ENCODE results near the gene TSHZ1. TPM values are rescaled to one million over a fixed set of nuclear protein-coding genes. Genes with fewer than 3 reads are reported as not detected.
A peak's percentile ranks its signal among the peaks of the same experiment; 100 is the strongest.

TSHZ1 gene
- total RNA-seq, 1 experiment from 2014 or later, result 4.4 TPM

DNA sequence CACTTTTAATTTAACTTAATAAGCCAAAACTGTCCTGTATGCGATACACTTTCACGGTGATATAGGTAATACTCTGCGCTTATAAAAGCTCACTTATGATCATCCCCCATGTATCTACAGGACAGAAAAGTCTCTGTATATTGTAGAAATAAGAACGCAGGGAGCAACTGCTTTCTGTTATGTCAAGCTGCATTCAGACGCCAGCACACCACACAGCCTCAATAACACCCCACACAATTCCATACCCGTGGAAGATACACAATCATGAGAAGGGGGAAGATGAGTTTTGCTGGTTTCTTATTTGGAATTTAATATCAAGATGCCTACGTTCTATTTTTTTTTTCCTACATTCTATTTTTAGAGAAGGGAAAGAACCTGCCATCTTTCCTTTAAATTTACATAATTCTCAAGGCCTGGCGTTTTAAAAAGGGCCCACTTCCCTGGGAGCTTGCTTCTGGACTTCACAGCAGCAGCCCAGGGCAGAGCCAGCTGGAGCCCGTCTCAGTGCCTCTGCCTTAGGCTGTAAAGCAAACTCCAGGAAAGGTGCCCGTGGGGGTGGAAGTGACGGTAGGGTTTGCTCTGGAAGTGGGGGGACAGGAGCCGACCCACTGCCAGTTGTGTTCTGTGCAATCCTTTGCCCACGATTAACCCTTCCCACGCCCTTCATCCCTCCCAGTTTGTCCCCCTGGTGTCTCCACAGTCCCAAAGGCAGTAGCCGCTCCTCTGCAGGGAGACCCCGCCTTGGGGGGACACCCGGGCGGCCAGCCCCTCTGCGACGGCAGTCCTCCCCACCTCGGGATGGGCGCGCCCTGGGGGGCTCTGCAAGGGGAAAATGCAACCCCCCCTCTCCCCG is 7.0 kb upstream of the TSHZ1 start:
- Histone ChIP-seq H3K9me3 (no peaks in the 10 kb centered on the region), H3K36me3 (peaks cover 23% of the 10 kb centered on the region), H3K4me3 (peak overlapping the region; percentile 73), H3K27me3 (no peaks in the 10 kb centered on the region)
- DNase-seq, result peak; percentile 61

DNA sequence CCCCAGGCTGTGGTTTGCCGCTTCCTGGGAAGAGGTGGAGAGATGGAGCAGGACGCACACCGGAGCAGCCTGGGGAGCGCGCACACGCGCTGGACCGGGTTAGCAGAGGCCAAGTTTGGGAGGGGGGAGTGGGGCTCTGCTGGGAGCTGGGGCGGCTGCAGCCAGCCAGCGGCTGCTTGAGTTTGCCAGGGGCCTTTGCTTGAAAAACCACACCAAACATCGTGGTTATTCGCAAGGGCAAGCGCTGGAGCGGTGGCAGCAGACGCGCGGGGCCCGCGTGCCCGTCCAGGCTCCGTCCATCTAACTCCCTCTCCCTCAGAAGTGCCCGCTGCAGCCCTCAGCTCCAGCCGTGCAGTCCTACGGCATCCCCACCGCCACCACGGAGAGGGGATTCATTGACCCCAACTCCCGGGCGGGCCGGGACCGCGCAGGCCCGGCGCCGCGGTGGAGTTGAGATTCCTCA is 6.3 kb upstream of the TSHZ1 start:
- Histone ChIP-seq H3K36me3 (peaks cover 23% of the 10 kb centered on the region), H3K9me3 (no peaks in the 10 kb centered on the region), H3K4me3 (peak overlapping the region; percentile 73), H3K27me3 (no peaks in the 10 kb centered on the region)
- DNase-seq, result peak; percentile 53

DNA sequence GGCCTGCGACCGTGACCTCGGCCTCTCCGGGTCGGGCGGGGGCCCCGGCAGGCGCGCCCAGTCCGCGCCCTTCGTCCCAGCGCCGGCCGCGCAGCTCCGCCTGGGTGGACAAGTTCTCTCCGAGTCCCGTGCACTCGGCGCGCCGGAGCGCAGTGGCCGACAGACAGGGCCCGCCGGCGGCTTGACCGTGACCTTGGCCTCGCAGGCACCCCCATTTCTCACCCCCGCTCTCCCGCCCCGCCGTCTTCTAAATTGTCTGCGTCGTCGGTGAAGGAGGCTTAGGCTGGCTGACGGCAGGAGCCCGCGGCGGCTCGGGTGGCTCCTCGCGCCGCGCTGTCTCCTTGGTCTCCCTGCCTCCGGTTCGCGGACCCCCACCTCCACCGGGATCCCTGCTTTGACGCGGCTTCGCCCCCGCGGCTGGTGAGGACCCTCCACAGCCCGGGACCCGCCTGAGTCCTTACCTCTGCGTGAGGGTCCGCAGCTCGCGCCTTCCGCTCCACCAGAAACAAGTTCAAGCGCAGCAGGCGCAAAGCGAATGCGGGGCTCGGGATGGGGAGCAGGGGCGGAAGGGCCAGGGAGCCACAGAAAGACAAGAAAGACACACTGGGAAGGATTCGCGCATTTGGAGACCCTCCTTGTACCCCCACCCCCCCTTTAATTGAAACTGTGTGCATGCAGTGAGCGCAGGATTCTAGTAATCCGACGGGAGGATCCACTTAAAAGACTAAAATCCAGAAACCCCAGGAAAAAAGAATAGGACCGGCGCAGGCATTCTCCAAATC is 5.7 kb upstream of the TSHZ1 start:
- no peak for DNase-seq
- no peaks in the 10 kb centered on the region for H3K9me3 ChIP-seq
- H3K4me3 ChIP-seq, result peak overlapping the region; percentile 73
- peaks cover 19% of the 10 kb centered on the region for H3K36me3 ChIP-seq
- no peaks in the 10 kb centered on the region for H3K27me3 ChIP-seq

DNA sequence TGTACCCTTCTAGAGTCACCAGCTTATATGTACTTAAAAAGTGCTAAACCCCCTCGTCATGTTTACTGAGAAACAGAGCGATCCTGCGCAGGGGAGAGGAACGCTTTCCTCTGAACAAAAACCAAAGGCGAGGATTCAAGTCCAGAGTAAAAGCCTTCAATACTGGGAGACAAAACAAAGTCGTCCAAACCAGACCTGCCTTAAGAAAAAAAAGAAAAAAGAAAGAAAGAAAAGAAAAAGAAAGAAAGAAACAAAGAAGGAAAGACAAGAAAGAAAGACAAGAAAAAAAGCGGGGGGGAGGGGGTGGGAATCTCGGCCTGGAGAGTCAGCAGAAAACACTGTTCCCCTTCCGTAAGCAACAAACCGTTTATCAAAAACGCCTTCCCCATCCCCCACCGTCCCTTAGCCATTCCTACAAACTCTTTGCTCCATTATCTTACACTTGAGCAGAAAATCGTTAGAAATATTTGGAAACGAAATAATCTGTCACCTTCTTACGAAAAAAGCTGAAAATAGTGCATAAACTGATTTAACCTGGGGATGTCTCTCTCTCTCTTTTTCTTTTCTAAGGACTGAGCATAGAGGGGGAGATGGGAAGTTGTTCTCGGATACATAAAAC is 5.0 kb upstream of the TSHZ1 start:
- Histone ChIP-seq H3K36me3 (peaks cover 12% of the 10 kb centered on the region), H3K4me3 (peak overlapping the region; percentile 73), H3K9me3 (no peaks in the 10 kb centered on the region), H3K27me3 (no peaks in the 10 kb centered on the region)
- DNase-seq, result no peak

DNA sequence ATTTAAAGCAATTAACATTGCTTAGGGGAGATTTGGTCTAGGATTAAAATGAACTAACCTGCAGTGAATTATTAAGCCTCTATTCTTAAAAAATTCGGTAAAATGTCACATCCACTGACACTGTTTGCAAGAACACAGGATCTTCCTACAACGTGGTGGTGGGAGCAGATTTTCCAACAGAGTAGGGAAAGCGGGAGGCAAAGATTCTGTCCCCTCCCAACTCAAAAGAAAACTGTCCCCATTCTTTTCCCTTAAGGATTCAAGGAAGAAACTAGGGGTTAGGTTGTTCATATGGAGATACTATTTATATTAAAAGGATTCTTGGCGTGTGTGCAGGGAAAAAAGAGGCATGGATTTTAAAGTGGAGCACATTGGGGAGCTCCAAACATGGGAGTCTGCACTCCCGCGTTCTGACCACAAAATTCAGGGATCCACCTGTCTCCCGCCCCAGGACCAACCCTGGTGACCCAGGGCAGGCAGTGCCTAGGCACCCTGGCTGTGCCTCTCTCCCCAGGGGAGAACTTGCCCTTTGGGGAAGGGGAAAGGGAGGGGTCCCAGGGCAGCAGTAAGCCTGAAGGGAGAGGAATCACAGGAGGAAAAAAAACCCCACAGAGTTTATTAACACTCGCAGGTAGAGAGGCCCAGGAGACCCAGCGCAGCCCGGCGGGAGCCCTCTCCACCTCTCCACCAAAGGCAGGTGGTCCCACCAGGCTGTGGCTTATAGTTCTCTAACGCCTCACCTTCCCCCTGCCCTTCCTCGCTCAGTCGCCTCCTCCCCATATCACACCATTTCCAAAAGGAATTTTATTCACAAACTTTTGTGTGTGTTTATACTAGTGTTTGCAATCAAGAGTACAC is 3.9 kb upstream of the TSHZ1 start:
- DNase-seq, result no peak
- H3K36me3 ChIP-seq, result peaks cover 6% of the 10 kb centered on the region
- no peaks in the 10 kb centered on the region for H3K27me3 ChIP-seq
- no peaks in the 10 kb centered on the region for H3K9me3 ChIP-seq
- H3K4me3 ChIP-seq, result peak overlapping the region; percentile 73

DNA sequence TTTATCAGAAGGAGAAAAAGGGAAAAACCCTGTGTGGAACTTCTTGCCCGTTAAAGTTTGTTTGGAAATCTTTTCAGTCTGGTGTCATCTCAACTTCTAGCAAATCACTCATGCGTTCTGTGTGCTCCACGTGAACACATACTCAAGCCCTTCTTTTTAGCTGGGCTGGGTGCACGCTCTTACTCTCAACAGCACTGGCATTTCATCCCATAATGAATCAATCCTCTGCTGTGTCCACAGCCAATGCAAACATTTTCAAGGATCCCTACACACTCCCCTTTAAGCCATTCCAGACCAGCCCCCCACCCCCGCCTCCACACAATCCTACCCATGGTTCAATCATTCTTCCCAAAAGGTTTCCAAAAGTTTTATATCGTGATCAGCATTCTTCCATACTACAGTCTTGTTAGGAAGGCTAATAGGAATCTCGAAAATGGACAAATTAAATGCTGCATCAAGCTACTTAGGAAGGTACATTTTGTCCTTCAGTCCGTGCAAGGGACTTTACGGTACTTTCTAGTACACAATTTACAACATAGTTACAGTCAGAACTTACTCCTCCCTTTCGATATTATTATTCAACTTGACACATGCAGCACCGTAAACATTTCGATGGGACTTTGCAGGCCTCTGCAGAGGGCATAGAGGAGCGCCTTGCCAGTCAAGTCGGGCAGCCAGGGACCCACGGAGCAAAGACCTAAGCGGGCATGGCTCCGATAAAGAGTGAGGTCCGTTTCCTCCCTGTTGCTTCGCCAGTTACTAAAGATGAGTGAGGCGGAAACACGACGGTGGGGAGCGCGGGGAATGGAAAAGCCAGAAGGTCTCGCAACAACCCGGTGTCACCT is 3.1 kb upstream of the TSHZ1 start:
- H3K9me3 ChIP-seq, result no peaks in the 10 kb centered on the region
- H3K27me3 ChIP-seq, result no peaks in the 10 kb centered on the region
- H3K4me3 ChIP-seq, result peak overlapping the region; percentile 73
- H3K36me3 ChIP-seq, result no peaks in the 10 kb centered on the region
- peak; percentile 62 for DNase-seq

DNA sequence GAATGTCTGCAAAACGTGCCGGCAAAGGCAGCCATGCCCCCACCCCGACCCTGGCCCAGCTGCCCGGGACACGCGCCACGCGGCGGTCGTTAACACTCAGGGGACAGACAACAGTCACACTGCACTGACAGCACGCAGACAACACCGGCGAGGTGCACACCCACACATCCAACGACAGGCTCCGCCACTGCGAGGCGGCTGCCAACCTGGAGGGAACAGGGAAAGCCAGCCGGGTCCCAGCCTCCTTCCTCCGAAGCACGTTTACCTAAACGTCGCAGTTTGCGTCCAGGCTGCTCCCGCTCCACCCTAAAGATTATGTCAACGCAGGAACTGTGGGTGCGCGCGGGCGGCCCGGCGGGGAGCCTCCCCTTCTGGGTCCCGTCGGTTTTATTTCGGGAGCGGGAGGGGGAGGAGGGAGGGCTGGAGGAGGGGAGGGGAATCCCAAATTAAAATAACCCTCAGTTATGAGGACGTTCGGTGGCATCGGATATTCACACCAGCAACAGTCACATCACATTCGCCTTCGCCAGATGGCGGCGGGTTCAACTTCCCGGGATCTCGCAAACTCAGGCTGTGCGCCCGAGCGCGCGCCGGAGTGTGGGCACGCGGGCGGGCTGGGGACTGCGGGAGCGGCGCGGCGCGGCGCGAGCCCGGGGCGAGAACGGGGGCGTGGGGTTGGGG is 2.3 kb upstream of the TSHZ1 start:
- Histone ChIP-seq H3K27me3 (peaks cover 2% of the 10 kb centered on the region; the same call in 1 of the 2 replicates), H3K9me3 (no peaks in the 10 kb centered on the region), H3K36me3 (no peaks in the 10 kb centered on the region), H3K4me3 (peak overlapping the region; percentile 73)
- DNase-seq, result peak; percentile 68

DNA sequence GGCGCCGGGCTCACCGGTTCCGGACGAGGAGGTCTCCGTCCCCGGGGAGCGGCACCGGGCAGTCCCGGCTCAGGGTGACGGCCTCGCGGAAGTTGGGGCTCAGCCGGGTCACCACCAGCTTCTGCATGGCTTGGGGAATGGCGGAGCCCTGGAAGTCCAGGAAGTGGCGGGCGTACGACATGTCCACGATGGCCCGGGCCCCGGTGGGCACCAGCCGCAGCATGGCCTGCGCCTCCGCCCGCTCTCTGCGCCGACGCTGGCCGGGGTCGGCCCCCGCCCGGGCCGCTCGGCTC is 1.8 kb upstream of the TSHZ1 start:
- Histone ChIP-seq H3K27me3 (peaks cover 2% of the 10 kb centered on the region; the same call in 1 of the 2 replicates), H3K36me3 (no peaks in the 10 kb centered on the region), H3K4me3 (peak overlapping the region; percentile 73), H3K9me3 (no peaks in the 10 kb centered on the region)
- no peak for DNase-seq

DNA sequence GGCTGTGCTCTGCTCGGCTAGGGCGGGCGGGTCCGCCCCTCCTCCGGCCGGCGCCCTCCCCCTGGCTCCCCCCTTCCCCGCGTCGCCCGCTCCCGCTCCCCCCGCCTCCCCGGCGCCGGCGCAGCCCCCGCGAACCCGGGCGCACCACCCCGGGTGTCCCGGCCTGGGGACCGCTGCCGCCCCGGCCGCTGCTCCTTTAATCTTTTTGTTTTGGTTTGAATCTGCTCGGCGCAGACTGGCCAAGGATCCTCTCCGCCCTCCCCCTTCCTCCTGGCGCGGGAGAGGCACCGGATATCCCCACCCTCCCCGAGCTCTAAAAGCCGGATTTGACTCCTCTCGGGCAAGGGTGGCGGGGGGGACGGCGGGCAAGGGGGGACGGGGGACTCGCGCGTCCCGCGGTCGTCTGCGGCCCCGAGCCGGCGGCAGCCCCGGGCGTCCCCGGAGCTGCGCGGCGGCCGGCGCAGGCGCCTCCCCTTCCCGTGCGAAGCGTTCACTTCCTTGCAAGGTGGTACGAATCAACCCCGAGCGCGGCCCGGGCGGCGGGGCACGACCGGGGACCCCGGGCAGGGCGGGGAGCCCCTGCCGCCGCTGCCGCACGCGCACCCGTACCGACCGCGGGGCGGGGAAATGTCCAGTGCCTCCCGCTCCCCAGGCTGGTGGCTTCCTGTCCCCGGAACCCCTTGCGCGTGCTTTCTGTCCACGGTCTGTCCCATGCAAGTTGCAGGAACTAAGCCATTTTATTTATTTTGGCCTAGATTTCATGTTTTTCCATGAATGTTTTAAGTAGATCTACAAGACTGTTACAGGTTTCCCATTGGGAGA is 1.3 kb upstream of the TSHZ1 start, which contains the start of gene PTGR3:
TSS of gene PTGR3 (minus strand) at position 11 of the 822 bp plus-strand sequence. CDS start 81 bp downstream, outside the sequence.
- Histone ChIP-seq H3K27me3 (peaks cover 2% of the 10 kb centered on the region; the same call in 1 of the 2 replicates), H3K9me3 (no peaks in the 10 kb centered on the region), H3K4me3 (peak within 1 kb of the TSS; percentile 73), H3K36me3 (no peaks in the 10 kb centered on the region)
- peak; percentile 88 for DNase-seq

DNA sequence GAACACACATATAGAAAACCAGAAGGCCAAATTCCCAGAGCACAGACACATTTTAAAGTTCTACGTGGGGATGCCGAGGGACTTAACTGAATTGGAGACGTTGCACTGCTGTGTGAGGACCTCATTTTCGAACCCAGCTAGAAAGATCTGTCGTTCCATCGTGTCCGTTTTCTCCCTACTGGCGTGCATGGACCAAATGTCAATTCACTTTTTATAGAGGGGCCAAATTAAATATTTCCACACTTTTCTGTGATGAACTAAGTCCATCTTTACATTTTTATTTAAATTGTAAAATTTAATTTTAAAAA is 692 bp upstream of the TSHZ1 start:
- H3K4me3 ChIP-seq, result peak overlapping the region; percentile 73
- H3K36me3 ChIP-seq, result no peaks in the 10 kb centered on the region
- DNase-seq, result no peak
- H3K27me3 ChIP-seq, result peaks cover 2% of the 10 kb centered on the region; the same call in 1 of the 2 replicates
- H3K9me3 ChIP-seq, result no peaks in the 10 kb centered on the region

DNA sequence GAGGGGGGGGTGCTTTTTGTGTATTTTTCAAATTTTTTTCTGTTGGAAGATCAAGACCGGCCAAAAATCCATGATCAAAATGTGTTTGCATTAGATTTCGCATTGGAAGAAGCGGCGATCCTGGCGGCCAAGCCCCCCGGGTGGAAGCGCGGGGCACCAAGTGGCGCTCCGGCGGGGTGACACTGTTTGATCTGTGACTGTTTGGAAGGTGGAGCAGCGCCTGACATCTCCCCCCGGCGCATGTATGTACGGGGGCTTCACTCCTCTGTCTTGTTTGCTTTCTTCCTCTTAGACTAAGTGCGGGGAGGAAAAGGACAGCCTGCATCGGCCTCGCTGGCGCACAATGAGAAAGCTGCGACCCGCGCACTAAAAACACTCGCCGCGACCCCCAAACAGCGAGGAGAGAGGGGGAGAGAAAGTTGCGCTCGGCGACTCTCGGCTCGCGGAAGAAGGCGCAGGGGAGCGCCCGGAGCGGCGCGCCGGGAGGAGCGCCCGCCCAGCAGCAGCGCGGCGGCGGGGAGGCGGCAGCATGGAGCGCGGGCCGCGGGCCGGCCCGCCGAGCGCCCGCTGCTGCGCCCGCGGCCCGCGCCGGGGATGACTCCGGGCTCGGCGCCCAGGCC is 515 bp downstream of the TSHZ1 start:
- no peak for DNase-seq
- Histone ChIP-seq H3K9me3 (no peaks in the 10 kb centered on the region), H3K27me3 (peaks cover 2% of the 10 kb centered on the region; the same call in 1 of the 2 replicates), H3K36me3 (no peaks in the 10 kb centered on the region), H3K4me3 (peak overlapping the region; percentile 73)

DNA sequence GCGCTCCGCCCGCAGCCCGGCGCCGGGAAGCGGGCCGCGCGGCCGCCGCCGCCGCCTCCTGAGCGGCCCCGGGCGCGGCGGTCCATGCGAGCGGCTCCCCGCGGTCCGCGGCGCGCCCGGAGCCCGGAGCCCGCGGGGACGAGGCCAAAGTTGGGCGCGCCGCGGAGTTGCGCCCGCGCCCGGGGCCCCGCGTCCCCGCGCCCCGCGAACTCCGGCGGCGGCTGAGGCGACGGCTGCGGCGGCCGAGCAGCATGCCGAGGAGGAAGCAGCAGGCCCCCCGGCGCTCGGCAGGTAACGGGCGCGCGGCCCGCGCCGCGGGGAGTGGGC is 992 bp downstream of the TSHZ1 start:
- Histone ChIP-seq H3K4me3 (peak overlapping the region; percentile 53), H3K9me3 (no peaks in the 10 kb centered on the region), H3K36me3 (no peaks in the 10 kb centered on the region), H3K27me3 (peaks cover 2% of the 10 kb centered on the region; the same call in 1 of the 2 replicates)
- no peak for DNase-seq

DNA sequence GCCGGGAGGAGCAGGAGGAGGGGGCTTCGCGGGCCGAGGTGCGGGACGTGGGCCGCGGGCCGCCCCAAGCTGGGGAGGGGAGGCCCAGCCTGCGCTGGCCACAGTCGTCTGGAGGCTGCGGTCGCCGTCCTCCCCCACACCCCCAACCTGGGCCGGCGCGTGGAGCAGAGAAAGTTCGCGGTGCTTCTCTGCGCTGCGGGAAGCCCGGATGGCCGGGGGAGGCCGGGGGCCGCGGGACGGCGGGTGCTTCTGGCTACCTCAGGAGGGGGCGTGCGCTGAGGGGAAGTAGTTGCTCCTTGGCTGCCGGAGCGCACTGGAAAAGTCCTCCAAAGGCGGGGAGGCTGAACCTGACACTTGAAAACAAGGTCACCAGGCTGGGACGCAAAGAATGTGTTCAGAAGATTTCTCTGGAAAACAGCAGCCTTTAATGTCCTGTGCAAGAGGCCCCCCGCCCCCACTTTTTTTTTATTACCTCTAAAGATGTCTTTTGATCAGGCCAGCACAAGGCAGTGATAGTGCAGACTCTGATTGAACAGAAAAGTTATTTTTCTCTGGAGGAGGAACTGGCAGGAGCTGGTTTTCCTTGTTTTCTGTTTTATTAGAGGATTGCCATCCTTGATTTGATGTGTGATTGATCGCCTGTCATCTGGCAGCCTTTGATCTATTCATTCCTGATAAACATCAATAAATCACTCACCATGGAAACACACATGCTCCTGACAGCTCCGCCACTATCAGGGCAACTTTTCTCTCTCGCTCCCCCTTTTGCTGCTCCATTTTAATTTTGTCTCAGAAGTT is 1.6 kb downstream of the TSHZ1 start:
- peak; percentile 53 for DNase-seq
- no peaks in the 10 kb centered on the region for H3K9me3 ChIP-seq
- H3K4me3 ChIP-seq, result peak overlapping the region; percentile 53
- peaks cover 2% of the 10 kb centered on the region; the same call in 1 of the 2 replicates for H3K27me3 ChIP-seq
- H3K36me3 ChIP-seq, result no peaks in the 10 kb centered on the region

Measured in MG63 (cell line).